NCI-H2029 treated with DMSO at 0.1 percent for 48 hours (cell line): ENCODE results near the gene CYB561A3.
"Not testable (repeated sequence)": the region's sequence is repeated elsewhere in the genome, so short reads cannot be mapped to it uniquely, and the experiment has no call there.

Source experiments
- DNase-seq: peaks from one replicate; lab custom pipeline; 2025; lab: John Stamatoyannopoulos, UW

CYB561A3 gene, protein sequence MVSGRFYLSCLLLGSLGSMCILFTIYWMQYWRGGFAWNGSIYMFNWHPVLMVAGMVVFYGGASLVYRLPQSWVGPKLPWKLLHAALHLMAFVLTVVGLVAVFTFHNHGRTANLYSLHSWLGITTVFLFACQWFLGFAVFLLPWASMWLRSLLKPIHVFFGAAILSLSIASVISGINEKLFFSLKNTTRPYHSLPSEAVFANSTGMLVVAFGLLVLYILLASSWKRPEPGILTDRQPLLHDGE

DNA sequence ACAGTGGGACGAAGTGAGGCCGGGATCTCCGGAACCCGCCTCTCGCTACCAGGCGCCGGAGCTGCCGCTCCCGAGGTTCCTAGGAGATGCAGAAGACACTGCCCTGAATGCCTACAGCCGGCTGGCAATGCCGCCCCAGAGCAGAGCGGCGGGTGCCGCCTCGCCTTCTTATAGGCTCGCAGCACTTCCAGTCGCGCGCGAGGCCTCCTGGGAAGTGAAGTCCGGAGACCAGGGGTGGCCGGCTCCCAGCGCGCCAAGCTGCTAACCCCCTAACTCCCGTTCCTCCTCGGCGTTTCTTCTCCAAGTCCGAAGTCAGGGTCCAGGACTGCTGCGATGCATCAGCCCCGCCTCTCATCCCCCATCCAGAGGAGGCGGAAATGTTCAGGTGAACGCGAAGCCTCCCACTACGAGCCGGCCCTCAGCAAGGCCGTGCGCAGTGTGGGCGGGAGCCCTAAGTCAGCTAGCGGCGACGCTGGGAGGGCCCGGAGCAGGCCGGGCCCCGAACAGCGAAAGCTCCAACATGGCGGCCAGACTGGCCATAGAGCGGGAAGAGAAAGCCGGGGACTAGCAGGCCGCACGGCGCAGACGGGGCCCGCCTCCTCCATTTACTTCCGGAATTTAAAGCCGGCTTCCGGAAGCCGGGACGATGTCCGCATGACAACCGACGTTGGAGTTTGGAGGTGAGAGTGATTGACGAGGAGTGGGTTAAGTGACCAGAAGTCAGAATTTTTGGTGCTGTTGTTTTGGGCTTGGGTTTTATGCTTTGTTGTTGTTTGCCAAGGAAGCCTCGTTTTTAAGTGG is at the start of gene CYB561A3, which contains the start of gene TMEM138:
CYB561A3 (minus strand) TSS at position 142 of the 801 bp plus-strand sequence. CDS start 5,169 bp downstream, outside the sequence.
TMEM138 (plus strand) TSS at position 634 of the 801 bp plus-strand sequence. CDS start 2,017 bp downstream, outside the sequence.
- DNase-seq = peak; percentile 92

DNA sequence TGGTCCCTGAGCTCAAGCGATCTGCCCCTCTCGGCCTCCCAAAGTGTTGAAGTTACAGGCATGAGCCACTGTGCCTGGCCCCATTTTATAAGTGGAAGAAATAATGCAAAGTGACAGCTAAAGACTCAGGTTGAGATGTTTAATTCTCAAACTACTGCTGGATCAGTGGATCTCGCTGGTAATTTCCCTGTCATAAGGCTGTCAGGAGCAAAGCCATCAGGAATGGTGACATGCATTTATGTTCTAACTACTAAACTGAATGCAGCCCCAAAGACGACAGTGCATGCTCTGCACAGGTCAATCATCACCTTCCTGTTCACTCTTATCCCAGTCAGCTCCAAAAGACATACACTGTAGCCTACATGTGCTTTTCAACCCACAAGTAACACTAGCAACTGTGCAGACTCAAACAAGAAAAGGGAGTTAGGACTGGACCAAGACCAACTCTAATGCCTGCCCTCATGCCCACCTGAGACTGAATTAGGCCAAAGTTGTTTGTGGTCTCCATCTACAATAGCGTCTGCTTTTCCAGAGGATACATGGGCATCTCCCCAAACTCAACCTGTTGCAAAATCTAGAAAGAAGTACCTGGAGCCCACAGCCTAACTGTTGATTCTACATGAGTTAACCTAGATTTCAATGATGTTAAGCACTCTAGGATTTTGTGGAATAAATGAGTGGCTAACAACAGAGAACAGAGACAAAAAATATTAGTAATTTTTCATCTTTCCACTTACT is 45.5 kb upstream of the CYB561A3 start:
- DNase-seq = no peak

DNA sequence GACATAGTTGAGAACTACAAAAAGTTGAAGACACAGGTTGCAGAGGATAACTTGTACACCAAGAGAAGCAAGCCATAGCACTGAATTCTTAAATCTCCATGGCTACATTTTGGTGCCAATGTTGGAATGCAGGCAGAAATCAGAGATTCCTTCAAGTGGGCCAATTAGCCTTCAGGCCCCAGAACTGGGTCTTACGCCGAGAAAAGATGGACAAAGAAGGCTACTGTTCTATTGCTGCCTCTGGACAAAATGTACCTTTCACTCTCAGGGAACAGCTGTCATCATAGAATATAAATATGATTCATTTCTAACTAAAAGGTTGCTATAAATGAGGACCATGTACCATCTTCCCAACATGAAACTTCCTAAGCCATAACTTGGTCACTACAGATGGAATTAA is 44.4 kb upstream of the CYB561A3 start:
- DNase-seq = no peak

DNA sequence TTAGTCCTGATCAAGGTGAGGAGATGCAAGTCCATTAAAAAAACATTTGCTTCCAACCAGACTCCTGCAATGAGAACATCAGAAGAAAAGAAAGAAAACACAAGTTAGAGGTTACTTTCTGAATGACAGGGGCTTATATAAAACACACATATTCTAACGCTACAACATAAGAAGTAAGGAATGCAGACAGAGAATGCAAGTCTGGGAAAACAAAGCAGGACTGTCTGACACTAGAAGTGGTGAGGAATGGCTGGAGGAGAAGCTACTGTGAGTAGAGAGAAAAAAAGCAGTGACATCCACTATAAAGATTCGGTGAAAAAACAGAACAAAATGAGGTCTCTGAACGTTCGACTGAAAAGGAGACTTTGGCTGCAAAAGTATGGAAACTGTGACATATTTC is 43.0 kb upstream of the CYB561A3 start:
- DNase-seq = no peak

DNA sequence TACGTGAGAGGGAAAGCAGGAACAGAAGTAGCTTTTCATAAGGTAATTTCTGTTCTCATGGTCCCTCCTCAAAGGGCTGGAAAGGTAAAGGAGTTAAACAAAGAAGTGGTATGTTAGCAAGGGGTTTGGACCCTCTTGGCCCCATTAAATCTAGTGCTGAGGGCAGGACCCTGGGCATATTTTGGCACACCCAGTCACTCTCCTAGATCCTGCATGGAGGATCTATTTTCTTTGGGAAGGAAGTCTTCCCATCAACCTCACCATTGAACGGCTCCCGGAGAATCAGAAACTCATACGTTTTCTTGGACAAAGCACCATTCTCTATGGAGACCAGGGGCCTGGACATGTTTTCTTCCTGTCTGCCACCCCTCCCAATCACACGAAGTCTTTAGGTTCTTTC is 42.4 kb upstream of the CYB561A3 start:
- no peak for DNase-seq

DNA sequence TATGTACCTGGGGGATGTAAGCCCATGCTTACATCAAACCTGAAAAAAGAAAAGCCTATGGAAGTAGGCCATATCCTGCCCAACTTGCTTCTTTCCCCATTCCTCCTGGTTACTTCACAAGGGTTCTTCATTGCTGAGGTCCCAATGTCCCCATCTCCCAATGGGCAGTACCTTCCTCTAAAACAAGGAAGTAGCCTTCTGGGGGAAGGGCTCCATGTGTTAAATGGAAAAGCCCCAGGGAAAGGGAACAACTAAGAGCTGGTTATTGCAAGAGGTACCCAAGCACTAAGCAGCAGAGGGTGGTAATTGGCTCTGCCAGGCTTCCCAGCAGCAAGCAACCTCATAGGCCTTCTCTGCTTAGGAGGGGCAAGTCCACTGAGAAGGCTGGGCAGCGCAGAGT is 42.0 kb upstream of the CYB561A3 start:
- DNase-seq = no peak

DNA sequence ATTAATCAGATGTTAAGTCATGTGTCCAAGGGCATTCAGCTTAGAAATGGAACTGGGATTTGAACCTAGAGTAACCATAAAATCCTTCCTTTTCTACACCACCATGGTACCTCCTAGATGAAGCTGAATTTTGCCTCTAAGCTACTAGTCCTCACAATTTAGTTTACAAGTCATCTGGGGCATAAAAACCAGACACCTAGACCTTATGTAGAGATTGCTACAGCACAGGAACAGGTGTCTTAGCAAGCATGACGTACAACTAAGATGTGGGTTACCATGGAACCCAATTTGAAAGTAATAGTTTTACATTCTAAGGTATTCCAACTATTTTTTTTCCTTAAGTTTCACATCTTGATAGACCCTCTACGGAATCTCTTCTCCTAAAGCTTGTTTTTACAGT is 39.9 kb upstream of the CYB561A3 start:
- no peak for DNase-seq

DNA sequence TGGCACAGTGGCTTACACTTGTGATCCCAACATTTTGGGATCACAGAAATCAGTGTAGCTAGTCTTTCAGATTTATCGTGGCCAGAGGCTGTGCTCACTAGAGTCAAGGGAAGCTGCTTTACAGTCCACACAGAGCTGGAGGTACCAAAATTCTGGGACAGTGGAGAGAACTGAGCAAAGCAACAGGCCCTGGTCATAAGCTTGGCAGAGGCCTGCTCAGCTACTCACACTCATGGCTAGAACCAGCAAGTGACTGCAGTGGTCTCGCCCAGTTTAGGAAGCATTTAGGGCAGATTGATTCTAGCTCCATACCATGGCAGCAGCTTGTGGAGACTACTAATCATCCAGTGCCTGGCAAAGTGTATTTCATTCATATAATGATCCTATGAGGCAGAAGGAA is 39.5 kb upstream of the CYB561A3 start:
- no peak for DNase-seq

DNA sequence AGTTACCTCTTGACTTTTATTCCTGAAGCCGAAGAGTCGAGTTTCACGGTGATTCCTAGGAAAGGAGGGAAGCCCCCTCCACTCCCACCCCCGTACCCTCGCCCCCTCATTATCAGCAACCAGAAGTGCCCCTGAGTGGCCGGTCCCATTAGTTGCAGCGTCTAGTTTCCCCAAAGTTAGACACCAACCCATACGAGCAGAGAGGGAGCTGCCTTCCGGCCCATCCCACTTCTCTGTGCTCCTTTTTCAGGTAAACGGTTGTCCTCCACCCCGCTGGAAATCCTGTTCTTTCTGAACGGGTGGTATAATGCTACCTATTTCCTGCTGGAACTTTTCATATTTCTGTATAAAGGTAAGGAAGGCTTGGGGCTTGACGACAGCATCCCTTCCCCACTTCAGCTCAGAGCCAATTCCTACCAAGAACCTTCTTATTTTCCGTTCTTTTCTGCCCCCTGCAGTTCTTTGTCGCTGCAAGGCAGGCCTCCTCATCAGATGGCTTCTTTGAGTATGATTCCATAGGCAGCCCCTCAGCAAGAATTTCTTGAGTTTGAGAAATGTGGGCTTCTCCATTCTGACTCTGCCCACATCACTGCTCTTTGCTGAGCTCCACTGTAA is 31.4 kb upstream of the CYB561A3 start:
- DNase-seq = no peak

DNA sequence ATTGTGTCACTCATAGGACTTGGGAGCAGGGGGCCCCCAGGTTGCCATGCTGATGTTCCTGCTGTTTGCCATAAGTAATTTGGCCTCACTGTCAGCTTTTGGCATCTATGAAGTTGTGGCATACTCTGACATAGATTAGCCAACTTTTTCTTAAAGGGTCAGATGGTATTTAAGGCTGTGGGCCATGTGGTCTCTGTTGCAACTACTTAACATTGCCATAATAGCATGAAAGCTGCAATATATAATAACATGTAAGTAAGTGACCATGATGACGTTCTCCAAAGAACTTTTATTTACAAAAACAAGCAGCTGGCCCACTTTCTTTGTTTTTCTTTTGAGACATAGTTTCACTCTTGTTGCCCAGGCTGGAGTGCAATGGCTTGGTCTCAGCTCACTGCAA is 28.5 kb upstream of the CYB561A3 start:
- no peak for DNase-seq

DNA sequence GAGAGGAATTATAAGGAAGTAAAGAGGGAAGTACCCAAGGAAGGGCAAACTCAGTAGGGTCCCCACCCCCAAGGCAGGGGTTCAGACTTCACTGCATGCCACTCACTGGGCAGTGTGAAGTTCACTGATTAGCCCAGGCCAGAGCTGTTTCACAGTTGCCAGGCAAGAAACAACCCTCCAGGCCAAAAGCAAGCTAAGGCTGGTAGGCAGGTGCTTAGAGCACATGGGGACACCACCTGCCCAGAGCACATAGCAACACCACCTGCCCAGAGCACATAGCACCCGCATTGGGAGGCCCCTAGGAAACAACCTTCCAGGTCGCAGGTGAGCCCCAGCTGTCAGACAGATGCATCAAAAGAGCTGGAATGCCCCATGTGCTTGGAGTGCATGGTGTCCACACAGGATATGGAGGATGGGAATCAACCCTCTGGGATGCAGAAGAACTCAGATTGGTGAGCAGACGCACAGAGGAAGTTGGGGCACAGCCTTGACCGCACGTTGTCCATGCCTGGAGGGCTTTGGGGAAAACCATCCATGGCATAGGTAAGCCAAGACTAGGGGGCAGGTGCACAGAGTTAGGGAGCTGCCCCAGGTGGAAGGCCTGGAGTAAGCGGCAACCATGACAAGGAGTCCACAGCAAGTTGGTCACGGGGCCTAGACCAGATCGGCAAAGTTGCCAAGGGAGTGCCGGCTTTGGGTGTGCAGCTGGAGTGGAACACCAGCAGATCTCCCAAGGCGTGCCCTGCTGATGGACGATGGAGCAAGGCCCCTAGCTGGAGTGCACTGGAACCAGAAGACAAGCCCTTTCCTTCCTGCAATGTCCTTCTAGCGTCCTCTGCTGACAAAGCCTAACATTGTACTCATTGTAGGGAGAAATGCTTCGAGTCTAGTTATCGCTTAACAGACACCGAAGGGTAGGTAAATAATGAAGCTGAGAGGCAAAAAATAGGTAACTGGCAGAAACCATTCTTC is 22.9 kb upstream of the CYB561A3 start:
- DNase-seq = no peak

DNA sequence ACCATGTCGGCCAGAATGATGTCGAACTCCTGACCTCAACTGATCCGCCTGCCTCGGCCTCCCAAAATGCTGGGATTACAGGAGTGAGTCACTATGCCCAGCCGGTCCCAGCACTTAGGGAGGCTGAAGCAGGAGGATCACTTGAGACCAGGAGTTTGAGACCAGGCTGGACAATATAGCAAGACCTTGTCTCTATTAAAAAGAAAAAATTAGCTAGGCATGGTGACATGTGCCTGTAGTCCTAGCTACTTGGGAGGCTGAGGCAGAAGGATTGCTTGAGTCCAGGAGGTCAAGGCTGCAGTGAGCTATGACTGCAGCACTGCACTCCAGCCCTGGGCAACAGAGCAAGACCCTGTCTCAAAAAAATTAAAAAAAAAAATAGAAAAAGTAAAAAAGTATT is 22.2 kb upstream of the CYB561A3 start:
- not testable (repeated sequence) for DNase-seq

DNA sequence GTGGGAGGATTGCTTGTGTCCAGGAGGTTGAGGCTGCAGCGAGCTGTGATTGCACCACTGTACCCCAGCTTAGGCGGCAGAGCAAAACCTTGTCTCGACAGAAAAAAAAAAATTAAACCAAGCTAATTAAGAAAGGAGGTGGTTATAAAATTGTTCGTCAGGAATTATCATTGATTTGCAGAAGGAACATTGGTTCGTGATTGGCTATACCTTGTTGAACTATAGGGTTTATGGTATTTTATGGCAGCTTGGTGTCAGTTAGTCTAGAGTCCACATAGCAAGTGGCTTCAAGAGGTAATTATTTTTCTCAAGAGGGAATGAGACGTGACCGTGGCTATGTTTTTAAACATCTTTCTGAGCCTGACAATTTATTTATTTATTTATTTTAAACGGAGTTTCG is 19.2 kb upstream of the CYB561A3 start:
- DNase-seq = no peak

DNA sequence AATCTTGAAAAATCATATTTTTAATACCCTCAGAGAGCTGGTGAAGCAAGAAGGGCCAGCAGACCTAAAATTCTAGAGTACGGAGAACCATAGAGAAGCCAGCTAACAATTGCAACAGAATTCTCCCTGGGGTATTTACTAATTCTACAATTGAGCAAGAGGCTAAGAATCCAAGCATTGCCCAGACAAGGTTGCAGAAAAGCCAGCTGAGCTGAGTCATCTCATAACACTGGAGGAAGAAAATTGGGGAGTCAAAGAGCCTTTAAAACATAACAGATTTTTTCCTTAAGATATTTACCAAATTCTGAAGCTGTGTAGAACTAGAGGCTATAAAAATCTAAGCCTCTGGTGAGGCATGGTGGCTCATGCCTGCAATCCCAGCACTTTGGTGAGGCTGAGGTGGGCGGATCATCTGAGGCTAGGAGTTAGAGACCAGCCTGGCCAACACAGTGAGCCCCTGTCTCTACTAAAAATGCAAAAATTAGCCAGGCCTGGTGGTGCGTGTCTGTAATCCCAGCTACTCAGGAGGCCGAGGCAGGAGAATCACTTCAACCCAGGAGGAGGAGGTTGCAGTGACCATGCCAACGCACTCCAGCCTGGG is 17.1 kb upstream of the CYB561A3 start:
- no peak for DNase-seq

DNA sequence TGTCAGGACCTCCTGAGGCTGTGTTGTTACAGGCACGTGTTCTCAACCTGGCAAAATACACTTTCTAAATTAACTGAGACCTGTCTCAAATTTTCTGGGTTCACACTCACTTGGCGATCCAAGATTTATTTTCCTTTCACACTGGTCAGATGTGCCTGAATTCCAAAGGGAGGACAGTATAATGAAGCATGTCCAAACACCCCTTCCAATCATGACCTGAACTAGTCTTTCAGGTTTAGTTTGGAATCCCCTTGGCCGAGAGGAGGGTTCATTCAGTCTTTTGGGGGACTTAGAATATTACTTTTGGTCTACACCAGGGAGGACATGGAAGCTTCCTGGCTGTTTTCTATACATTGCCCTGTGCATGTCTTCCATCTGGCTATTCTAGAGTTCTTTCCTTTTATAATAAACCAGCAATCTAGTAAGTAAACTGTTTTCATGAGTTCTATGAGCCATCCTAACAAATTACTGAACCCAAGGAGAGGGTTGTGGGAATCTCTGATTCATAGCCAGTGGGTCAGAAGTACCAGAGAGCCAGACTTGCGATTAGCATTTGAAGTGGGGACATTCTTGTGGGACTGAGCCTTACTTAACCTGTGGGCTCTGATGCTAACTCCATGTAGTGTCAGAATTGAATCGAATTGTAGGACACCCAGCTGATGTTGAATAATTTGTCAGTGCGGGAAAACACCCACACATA is 15.9 kb upstream of the CYB561A3 start:
- DNase-seq = no peak

DNA sequence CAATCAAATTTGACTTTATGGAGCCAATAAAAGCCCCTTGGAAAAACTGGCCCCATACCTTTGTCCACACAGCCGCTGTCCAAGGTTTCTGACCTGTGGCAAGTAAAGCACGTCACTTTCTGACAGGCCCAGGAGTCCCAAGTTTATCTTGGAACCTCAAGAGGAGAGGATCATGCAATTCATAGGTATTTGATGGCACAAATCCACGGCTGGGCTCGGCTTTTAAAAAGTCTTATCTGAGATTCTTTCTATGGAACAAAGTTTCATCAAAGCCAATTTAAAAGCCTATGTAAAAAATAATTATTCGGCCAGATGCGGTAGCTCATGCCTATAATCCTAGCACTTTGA is 14.1 kb upstream of the CYB561A3 start:
- DNase-seq = no peak

DNA sequence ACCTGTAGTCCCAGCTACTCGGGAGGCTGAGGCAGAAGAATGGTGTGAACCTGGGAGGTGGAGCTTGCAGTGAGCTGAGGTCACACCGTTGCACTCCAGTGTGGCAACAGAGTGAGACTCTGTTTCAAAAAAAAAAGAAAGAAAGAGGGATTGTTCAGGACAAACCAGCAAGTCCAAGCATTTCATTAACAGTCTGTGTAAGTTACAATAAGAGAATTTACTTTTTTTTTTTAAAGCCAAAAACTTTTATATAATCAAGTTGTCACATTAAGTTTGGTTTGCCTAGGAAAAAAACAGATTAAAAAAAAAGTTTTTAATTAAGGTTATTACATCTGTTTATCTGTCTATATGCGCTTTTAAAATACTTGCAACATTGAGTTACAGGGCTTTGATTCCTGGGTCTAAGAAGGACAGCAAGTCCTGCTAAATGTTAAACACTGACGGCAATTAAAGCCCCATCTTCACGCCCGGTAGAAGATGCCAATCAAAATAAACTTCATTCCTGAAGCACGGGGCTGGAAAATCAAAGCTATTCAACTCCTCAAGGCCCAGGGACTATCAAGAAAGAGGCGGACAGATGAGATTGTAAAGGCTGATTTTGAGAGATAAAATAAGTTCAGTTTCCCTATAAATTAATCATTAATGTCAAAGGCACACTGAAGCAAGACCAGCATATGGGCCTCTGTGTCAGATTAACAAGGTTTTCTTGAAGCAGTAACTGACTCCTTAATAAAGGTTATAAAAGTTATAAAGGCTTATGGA is 11.2 kb upstream of the CYB561A3 start:
- no peak for DNase-seq

DNA sequence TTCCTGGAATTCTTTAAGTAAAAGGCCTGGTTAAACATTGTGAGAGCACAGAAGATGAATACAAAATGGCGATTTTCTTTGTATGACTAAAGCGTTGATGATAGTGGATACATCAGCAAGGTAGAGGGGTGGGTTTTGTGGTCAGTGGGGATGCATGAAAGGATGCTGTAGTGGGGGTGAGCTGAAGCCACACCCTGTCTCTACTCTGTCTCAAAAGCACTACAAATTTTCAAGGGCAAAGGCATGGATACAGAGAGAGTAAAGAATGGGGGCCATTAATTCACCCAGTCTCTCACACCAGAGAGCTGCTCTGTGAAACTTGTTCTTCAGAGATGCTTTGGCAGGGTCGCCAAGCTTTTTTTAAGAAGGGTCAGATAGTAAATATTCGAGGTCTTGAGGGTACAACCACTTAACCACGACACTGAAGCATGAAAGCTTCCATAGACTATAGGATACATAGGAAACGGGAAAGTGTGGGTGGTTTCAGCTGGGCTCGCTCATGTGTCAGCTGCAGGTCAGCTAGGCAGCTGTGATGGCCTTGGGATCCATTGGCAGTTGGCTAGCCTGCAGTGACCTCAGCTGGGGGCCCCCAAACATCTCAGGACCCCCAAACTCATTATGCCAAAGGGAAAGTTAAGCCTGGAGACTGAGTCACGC is 8.8 kb upstream of the CYB561A3 start:
- no peak for DNase-seq
